Ishikawa (cell line): ENCODE data around the gene CPNE2.

Source experiments
- CREB1 ChIP-seq: IDR thresholded peaks from 2 replicates; pipeline ENCODE4 v1.6.1; 2012; ENCODE audit warnings: low read depth
- EGR1 ChIP-seq: IDR thresholded peaks from 2 replicates; pipeline ENCODE4 v1.6.1; 2012
- EP300 ChIP-seq: IDR thresholded peaks from 2 replicates; pipeline ENCODE4 v1.6.1; 2012; ENCODE audit warnings: borderline replicate concordance
- FOXM1 ChIP-seq: IDR thresholded peaks from 2 replicates; pipeline ENCODE4 v1.6.1; 2012; ENCODE audit warnings: low read depth, borderline replicate concordance
- MAX ChIP-seq: IDR thresholded peaks from 2 replicates; pipeline ENCODE4 v1.6.1; 2012
- NFIC ChIP-seq: IDR thresholded peaks from 2 replicates; pipeline ENCODE4 v1.6.1; 2012
- RAD21 ChIP-seq: IDR thresholded peaks from 2 replicates; pipeline ENCODE4 v1.6.1; 2012; ENCODE audit warnings: low read depth
- REST ChIP-seq: IDR thresholded peaks from 2 replicates; pipeline ENCODE4 v1.6.1; 2012; ENCODE audit warnings: low read depth, mild to moderate bottlenecking
- TAF1 ChIP-seq: IDR thresholded peaks from 2 replicates; pipeline ENCODE4 v1.6.1; 2012; ENCODE audit warnings: low read depth, mild to moderate bottlenecking
- TCF12 ChIP-seq: IDR thresholded peaks from 2 replicates; pipeline ENCODE4 v1.6.1; 2012; ENCODE audit warnings: low read depth
- TEAD4 ChIP-seq: IDR thresholded peaks from 2 replicates; pipeline ENCODE4 v1.6.1; 2012
- YY1 ChIP-seq: IDR thresholded peaks from 2 replicates; pipeline ENCODE4 v1.6.1; 2012; ENCODE audit warnings: low read depth
- ZBTB7A ChIP-seq: IDR thresholded peaks from 2 replicates; pipeline ENCODE4 v1.6.1; 2012; ENCODE audit warnings: low read depth

GRCh38 chr16:57071831-57072582 is 20.4 kb upstream of the CPNE2 start:
- no peak for TF ChIP-seq TEAD4
- no peak for TF ChIP-seq NFIC
- no peak for TF ChIP-seq MAX
- TF ChIP-seq YY1 = no peak
- TF ChIP-seq EP300 = no peak
- TF ChIP-seq REST = no peak
- TF ChIP-seq FOXM1 = no peak
- no peak for TF ChIP-seq RAD21
- TF ChIP-seq EGR1 = no peak
- no peak for TF ChIP-seq TCF12
- TF ChIP-seq CREB1 = no peak
- no peak for TF ChIP-seq TAF1
- TF ChIP-seq ZBTB7A = no peak
